ENCODE results near the gene DUS3L. TPM values are rescaled to one million over a fixed set of nuclear protein-coding genes. Genes with fewer than 3 reads are reported as not detected.

The DUS3L gene
- total RNA-seq, 1 experiment from 2014 or later = 39.3 TPM

- ChIA-PET CTCF (interaction anchor here (0.9 to 6.1 kb wide), 3 partner anchors 21 to 144 kb away, joined by 3 to 70 read pairs (median 4); partner anchors contain the start of gene NRTN), POLR2A (interaction anchor here (0.6 kb wide), 1 partner anchor 76 kb away, joined by 4 read pairs; no protein-coding TSS in a partner anchor)
- H3K9me3 Mint-ChIP-seq = no peaks in the 10 kb centered on the region
- DNase-seq (ENCODE audit: low spot score) = no peak
- H3K27ac Mint-ChIP-seq = no peak overlapping the region
- peaks cover 6% of the 10 kb centered on the region for H3K4me1 Mint-ChIP-seq
- no peaks in the 10 kb centered on the region; the same call in none of the 2 replicates for H3K27me3 Mint-ChIP-seq (ENCODE audit: low read depth)
- no peak for ATAC-seq
- no peak overlapping the region for H3K4me3 Mint-ChIP-seq
- no peaks in the 10 kb centered on the region for H3K36me3 Mint-ChIP-seq
- TF ChIP-seq ZNF281 (CRISPR knock-in tag; IDR thresholded peaks at IDR 0.05) = no peak
- no peak for TF ChIP-seq JAZF1 (CRISPR knock-in tag; IDR thresholded peaks at IDR 0.05)
- no peak for TF ChIP-seq NR3C1 (CRISPR knock-in tag; conservative IDR thresholded peaks at IDR 0.05; ENCODE audit: low read depth)
- TF ChIP-seq SP1 (CRISPR knock-in tag; conservative IDR thresholded peaks at IDR 0.05) = no peak
- TF ChIP-seq NR2C2 (CRISPR knock-in tag; IDR thresholded peaks at IDR 0.05) = no peak
- no peak for TF ChIP-seq FOXP1 (CRISPR knock-in tag; IDR thresholded peaks at IDR 0.05; ENCODE audit: borderline replicate concordance)
- no peak for TF ChIP-seq MXD4 (CRISPR knock-in tag; IDR thresholded peaks at IDR 0.05; ENCODE audit: borderline replicate concordance)
Observed at GRCh38 chr19:5824751-5825150, 33.8 kb upstream of the DUS3L start.

- TF ChIP-seq JUN (CRISPR knock-in tag; IDR thresholded peaks at IDR 0.05) = no peak
- TF ChIP-seq FOXJ3 (CRISPR knock-in tag; IDR thresholded peaks at IDR 0.05; ENCODE audit: borderline replicate concordance) = no peak
- TF ChIP-seq, protein P1, sequence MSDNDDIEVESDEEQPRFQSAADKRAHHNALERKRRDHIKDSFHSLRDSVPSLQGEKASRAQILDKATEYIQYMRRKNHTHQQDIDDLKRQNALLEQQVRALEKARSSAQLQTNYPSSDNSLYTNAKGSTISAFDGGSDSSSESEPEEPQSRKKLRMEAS (CRISPR knock-in tag; IDR thresholded peaks at IDR 0.05) = no peak
- peak; percentile 83; the same call in 1 of the 2 replicates for TF ChIP-seq GTF2I (CRISPR knock-in tag; conservative IDR thresholded peaks at IDR 0.05)
- TF ChIP-seq ZNF121 (CRISPR knock-in tag; IDR thresholded peaks at IDR 0.05) = 0 out of 2 replicates have a peak, but pooled peaks have one; percentile 32
- TF ChIP-seq FOXP1 (CRISPR knock-in tag; IDR thresholded peaks at IDR 0.05; ENCODE audit: borderline replicate concordance) = 0 out of 2 replicates have a peak, but pooled peaks have one; percentile 14
- 0 out of 2 replicates have a peak, but pooled peaks have one; percentile 15 for TF ChIP-seq PRDM15 (CRISPR knock-in tag; IDR thresholded peaks at IDR 0.05)
- no peaks in the 10 kb centered on the region for H3K36me3 Mint-ChIP-seq
- no peak overlapping the region for H3K4me3 Mint-ChIP-seq
- CTCF ChIA-PET = interaction anchor here (1.0 to 6.1 kb wide), 5 partner anchors 17 to 582 kb away, joined by 3 to 70 read pairs (median 4); partner anchors contain the start of gene NRTN
- POLR2A ChIA-PET = interaction anchor here (0.6 kb wide), 1 partner anchor 20 kb away, joined by 3 read pairs; no protein-coding TSS in a partner anchor
- no peak overlapping the region for H3K27ac Mint-ChIP-seq
- H3K4me1 Mint-ChIP-seq = peaks cover 6% of the 10 kb centered on the region
- no peaks in the 10 kb centered on the region; the same call in none of the 2 replicates for H3K27me3 Mint-ChIP-seq (ENCODE audit: low read depth)
- ATAC-seq (peak; percentile 41), DNase-seq (ENCODE audit: low spot score) (peak; percentile 65)
- no peaks in the 10 kb centered on the region for H3K9me3 Mint-ChIP-seq
Observed at GRCh38 chr19:5823579-5824281, 32.8 kb upstream of the DUS3L start.

GRCh38 chr19:5822181-5822844 lies 31.4 kb upstream of the DUS3L start:
- ATAC-seq = no peak
- H3K4me1 Mint-ChIP-seq = peaks cover 5% of the 10 kb centered on the region
- ChIA-PET CTCF (interaction anchor here (1.2 to 6.1 kb wide), 3 partner anchors 16 to 200 kb away, joined by 3 to 70 read pairs (median 18); partner anchors contain the start of gene NRTN), POLR2A (no interaction called here)
- no peak overlapping the region for H3K27ac Mint-ChIP-seq
- H3K27me3 Mint-ChIP-seq (ENCODE audit: low read depth) = no peaks in the 10 kb centered on the region; the same call in none of the 2 replicates
- H3K4me3 Mint-ChIP-seq = no peak overlapping the region
- no peak for DNase-seq (ENCODE audit: low spot score)
- no peaks in the 10 kb centered on the region for H3K9me3 Mint-ChIP-seq
- H3K36me3 Mint-ChIP-seq = no peaks in the 10 kb centered on the region
- TF ChIP-seq OVOL2 (CRISPR knock-in tag; IDR thresholded peaks at IDR 0.05; ENCODE audit: borderline replicate concordance) (no peak), STAT6 (CRISPR knock-in tag; conservative IDR thresholded peaks at IDR 0.05; ENCODE audit: low read depth) (no peak), NR2C2 (CRISPR knock-in tag; IDR thresholded peaks at IDR 0.05) (no peak)
- TF ChIP-seq, protein P2, sequence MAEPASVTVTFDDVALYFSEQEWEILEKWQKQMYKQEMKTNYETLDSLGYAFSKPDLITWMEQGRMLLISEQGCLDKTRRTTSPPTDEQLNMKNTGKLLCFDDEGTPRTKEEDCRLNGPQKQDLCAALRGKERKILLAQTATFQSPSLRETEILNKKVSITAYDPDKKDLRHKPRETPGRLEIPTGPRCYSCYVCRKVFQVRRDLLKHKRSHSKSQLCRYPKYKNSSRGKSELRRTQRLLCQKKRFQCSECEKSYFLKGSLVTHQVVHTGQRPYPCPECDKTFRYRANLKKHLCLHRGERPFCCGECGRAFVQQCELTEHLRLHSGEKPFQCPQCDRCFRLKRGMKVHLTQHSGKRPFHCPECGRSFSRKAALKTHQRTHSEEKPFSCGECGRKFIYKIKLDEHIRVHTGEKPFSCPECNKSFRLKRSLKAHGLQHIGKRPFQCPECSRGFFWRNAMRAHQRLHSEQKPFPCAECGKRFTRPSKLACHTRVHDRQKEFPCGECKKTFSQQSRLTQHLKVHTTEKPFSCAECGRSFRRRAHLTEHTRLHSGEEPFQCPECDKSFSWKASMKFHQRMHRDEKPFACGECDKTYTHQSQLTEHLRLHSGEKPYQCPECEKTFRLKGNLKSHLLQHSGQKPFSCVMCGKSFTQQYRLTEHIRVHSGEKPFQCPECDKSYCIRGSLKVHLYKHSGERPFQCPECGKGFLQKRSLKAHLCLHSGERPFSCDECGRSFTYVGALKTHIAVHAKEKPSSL (CRISPR knock-in tag; conservative IDR thresholded peaks at IDR 0.05) = no peak

Data from WTC11 (cell line).